LNCAP (cell line): Measurements from ENCODE around the gene SENP5.

Source experiments
- CTCF ChIP-seq: fragments of 450-650 bp; IDR thresholded peaks from 2 replicates; pipeline ENCODE4 v1.5.1; 2017; ENCODE audit warnings: mild to moderate bottlenecking

SENP5 gene

GRCh38 chr3:196954832-196955231 lies 87.1 kb downstream of the SENP5 start:
- TF ChIP-seq CTCF = no peak

GRCh38 chr3:196962108-196962929 lies 94.6 kb downstream of the SENP5 start:
- no peak for TF ChIP-seq CTCF

- TF ChIP-seq CTCF = no peak
Observed at GRCh38 chr3:196962930-196963630, 95.4 kb downstream of the SENP5 start.

GRCh38 chr3:196963631-196963953 lies 95.9 kb downstream of the SENP5 start:
- TF ChIP-seq CTCF = no peak

- no peak for TF ChIP-seq CTCF
Observed at GRCh38 chr3:196965112-196965803, 97.5 kb downstream of the SENP5 start.

GRCh38 chr3:196965804-196966173 lies 98.1 kb downstream of the SENP5 start:
- no peak for TF ChIP-seq CTCF

- no peak for TF ChIP-seq CTCF
Observed at GRCh38 chr3:196966526-196967401, 99.0 kb downstream of the SENP5 start.
